ENCODE results near the gene RLIM.
A peak's percentile ranks its signal among the peaks of the same experiment; 100 is the strongest.

- TF ChIP-seq CTCF (IDR thresholded peaks at IDR 0.05) (no peak), POLR2A (IDR thresholded peaks at IDR 0.05) (peak; percentile 35 to 81)
These were observed at the start of gene RLIM for GRCh38 chrX:74614093-74614909.
